Heart left ventricle (tissue), 16 donors: ENCODE measurements around the gene CFLAR. TPM values are rescaled to one million over a fixed set of nuclear protein-coding genes. Genes with fewer than 3 reads are reported as not detected.
"Not testable (repeated sequence)": the region's sequence is repeated elsewhere in the genome, so short reads cannot be mapped to it uniquely, and the experiment has no call there.

Source experiments
- ATAC-seq, 4 donors: fragments of 200-7000 bp; cut with Tn5 transposase; one replicate each; pipeline ENCODE4 v1.9.1; 2020 to 2022; ENCODE audit warnings: moderate library complexity in 4 of 4, mild to moderate bottlenecking in 3 of 4, moderate number of reproducible peaks in 1 of 4
- DNase-seq, 5 donors: peaks; one replicate each; pipeline ENCODE4 v3.0.0-alpha.2; 2020
- H3K27ac ChIP-seq, 12 donors: fragments of 200-600 bp; sonication (generic) in 4 of 12; one replicate each; pipeline versions ENCODE4 v1.5.0 to v1.8.0; 2016 to 2022; ENCODE audit warnings: mild to moderate bottlenecking in 2 of 12
- H3K27me3 ChIP-seq, 9 donors: fragments of 200-600 bp; sonication (generic) in 2 of 9; one replicate each; pipeline versions ENCODE4 v1.5.1 to v1.8.0; 2016 to 2022; ENCODE audit warnings: mild to moderate bottlenecking in 3 of 9
- H3K36me3 ChIP-seq, 9 donors: fragments of 200-600 bp; sonication (generic) in 2 of 9; one replicate each; pipeline versions ENCODE4 v1.5.0 to v1.8.0; 2018 to 2022; ENCODE audit warnings: mild to moderate bottlenecking in 2 of 9
- H3K4me1 ChIP-seq, 12 donors: fragments of 200-600 bp; sonication (generic) in 4 of 12; one replicate each; pipeline versions ENCODE4 v1.5.0 to v1.8.0; 2016 to 2022; ENCODE audit warnings: mild to moderate bottlenecking in 3 of 12
- H3K4me3 ChIP-seq, 12 donors: fragments of 200-600 bp; sonication (generic) in 4 of 12; one replicate each; pipeline versions ENCODE4 v1.5.0 to v1.8.0; 2017 to 2022; ENCODE audit warnings: mild to moderate bottlenecking in 9 of 12, moderate library complexity in 4 of 12
- H3K9me3 ChIP-seq, 12 donors: fragments of 200-600 bp; sonication (generic) in 4 of 12; one replicate each; pipeline versions ENCODE4 v1.5.0 to v1.8.0; 2016 to 2022; ENCODE audit warnings: mild to moderate bottlenecking in 1 of 12
- POLR2A ChIP-seq, 2 donors: fragments of 450-650 bp; IDR thresholded peaks; one replicate each; pipeline ENCODE4 v1.6.1; 2017; ENCODE audit warnings: antibody characterized with exemption in 2 of 2, mild to moderate bottlenecking in 2 of 2, moderate library complexity in 2 of 2
- WGBS, 4 donors: extraction: QIAGEN DNeasy Blood & Tissue Kit in 2 of 4; methylation state at CpG; one replicate each; pipeline versions ENCODE4 v1.1.5 to v1.1.7; 2013 to 2018; 5-methylcytosine and 5-hydroxymethylcytosine counted together
- intact Hi-C, 10 donors: fragments of 100-400 bp; cut with DNase I; formaldehyde crosslinking; loops; one replicate each; pipeline versions ENCODE4 v1.11.1 to v1.14.2; 2022
- polyA plus RNA-seq, 2 donors: library from polyadenylated mRNA; stranded (reverse); fragments of 200-250 nt; gene quantifications; one replicate each; pipeline ENCODE4 v1.2.3, GENCODE V29; 2013
- total RNA-seq, 9 donors: library from RNA; depleted of rRNA in 2 of 9; stranded (reverse); fragments of >200 nt in 2 of 9; fragmentation: NEBNext Ultra II Directional in 3 of 9; extraction: Animal tissue kit (Norgen Biotek cat#: 25700) in 3 of 9; gene quantifications; one replicate each; pipeline versions ENCODE4 v1.1.0 to v1.2.4, GENCODE V29; 2016 to 2023
- TF ChIP-seq, protein P1 (sequence below), 12 donors: fragments of 200-600 bp; sonication (generic) in 4 of 12; IDR thresholded peaks; one replicate each; pipeline versions ENCODE4 v1.5.0 to v1.8.0; 2018 to 2022; ENCODE audit warnings: antibody characterized with exemption in 12 of 12, mild to moderate bottlenecking in 5 of 12
- donor health status: ischemic (EF 13 %, LVEDD 7.1; RV severe dilation, severe dysfunction).
- donor health status: healthy with polysubstance abuse.
- donor health status: DM: no; HTN: yes; CAD: no.
- donor health status: DM: no; HTN: no; CAD: no.
- donor health status: ischemic (EF 25% LVEDD 6.9; RV normal size, moderate dysfunction).
- donor health status: ischemic (EF 25% LVEDD 5.7; RV mildly dilated, moderate dysfunction).
- donor health status: healthy.
- donor health status: DM: yes; HTN: yes; CAD: no.
- donor health status: ischemic (EF 35%, LVEDD 5.7; RV mildly dilated, moderate dysfunction).
- donor health status: nonischemic (EF 11% LVEDD 7.7; RV severe dilation, severe dysfunction).
- donor health status: DM: yes; HTN: yes; CAD: no.
- donor health status: PGD.
- donor health status: ischemic (EF 29% LVEDD 5.4; RV normal size, mild dysfunction).
- donor health status: nonischemic (EF 23%, LVEDD 6.1; RV moderate dilation, normal function).

CFLAR gene
- total and polyA plus RNA-seq, 11 donors, result 120 to 279 (median 214) TPM

DNA sequence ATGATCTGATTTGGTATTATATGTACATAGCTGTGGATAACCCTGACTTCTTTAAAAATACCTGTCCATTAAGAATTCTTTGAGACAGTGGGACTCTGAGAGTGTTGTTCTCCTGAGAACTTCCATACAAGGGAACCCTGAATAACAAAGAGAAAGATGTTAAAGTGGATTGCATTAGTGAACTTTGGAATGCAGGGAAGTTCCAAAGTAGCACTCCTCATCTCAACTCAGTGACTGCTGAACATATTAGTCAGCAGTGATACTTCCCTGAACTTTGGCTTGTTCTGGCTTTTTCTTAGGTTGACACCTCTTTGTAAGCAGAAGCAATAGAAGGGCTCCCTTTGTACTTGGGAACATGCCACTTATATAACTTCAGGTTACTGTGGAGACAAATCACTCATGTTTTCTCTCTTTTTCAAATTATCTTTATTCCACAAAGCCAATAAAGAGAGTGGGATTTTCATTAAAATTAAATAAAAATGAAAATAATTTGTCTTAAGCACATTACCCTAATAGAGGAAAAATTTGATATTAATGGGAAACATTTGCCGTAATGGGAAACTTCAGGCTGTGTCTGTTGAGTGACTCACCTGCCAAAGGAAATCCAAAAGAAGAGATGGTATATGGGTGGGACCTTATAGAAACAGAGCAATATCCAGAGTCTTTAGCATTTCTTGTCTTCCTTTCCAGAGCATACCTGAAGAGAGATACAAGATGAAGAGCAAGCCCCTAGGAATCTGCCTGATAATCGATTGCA lies 33.3 kb downstream of the CFLAR start:
- intact Hi-C loops, result no loop called here
- ATAC-seq (peak in 3 of 4 donors; percentile 31 to 36 (median 32)), DNase-seq (no peak)
- Histone ChIP-seq H3K27me3 (no peaks in the 10 kb centered on the region), H3K9me3 (no peaks in the 10 kb centered on the region), H3K36me3 (peaks cover 3 to 99% (median 93%) of the 10 kb centered on the region in 9 donors), H3K4me3 (no peak overlapping the region), H3K4me1 (peaks cover 5 to 68% (median 37%) of the 10 kb centered on the region in 12 donors), H3K27ac (peak overlapping the region in 11 of 12 donors; percentile 27 to 89 (median 46))
- 92 to 97% (median 95%) methylated on average over 2 of the region's 2 CpGs for WGBS, 4 donors
- TF ChIP-seq POLR2A (IDR thresholded peaks at IDR 0.05), result no peak
- TF ChIP-seq, protein P1, sequence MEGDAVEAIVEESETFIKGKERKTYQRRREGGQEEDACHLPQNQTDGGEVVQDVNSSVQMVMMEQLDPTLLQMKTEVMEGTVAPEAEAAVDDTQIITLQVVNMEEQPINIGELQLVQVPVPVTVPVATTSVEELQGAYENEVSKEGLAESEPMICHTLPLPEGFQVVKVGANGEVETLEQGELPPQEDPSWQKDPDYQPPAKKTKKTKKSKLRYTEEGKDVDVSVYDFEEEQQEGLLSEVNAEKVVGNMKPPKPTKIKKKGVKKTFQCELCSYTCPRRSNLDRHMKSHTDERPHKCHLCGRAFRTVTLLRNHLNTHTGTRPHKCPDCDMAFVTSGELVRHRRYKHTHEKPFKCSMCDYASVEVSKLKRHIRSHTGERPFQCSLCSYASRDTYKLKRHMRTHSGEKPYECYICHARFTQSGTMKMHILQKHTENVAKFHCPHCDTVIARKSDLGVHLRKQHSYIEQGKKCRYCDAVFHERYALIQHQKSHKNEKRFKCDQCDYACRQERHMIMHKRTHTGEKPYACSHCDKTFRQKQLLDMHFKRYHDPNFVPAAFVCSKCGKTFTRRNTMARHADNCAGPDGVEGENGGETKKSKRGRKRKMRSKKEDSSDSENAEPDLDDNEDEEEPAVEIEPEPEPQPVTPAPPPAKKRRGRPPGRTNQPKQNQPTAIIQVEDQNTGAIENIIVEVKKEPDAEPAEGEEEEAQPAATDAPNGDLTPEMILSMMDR (IDR thresholded peaks at IDR 0.05), result no peak

DNA sequence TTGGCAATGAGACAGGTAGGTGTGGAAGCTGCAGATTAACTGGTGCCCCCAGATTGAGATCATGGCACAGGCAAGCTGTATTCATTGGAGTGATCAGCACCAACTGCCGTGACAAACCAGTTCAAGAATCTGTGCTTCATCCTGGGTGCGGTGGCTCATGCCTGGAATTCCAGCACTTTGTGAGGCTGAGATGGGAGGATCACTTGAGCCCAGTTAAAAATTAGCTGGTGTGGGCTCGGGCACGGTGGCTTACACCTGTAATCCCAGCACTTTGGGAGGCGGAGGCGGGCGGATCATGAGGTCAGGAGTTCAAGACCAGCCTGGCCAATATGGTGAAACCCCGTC lies 33.8 kb downstream of the CFLAR start:
- ATAC-seq, result not testable (repeated sequence)
- WGBS, 4 donors, result 87 to 98% (median 92%) methylated on average over 8 of the region's 8 CpGs
- intact Hi-C loops, result loop anchor here in 5 of 10 donors (2.0 to 10.0 kb wide), 4 partner anchors 32 to 77 kb away; partner anchors contain the start of genes CFLAR (in 2 of the 5), HYCC2 (in 1 of the 5) and NDUFB3 (in 1 of the 5)

DNA sequence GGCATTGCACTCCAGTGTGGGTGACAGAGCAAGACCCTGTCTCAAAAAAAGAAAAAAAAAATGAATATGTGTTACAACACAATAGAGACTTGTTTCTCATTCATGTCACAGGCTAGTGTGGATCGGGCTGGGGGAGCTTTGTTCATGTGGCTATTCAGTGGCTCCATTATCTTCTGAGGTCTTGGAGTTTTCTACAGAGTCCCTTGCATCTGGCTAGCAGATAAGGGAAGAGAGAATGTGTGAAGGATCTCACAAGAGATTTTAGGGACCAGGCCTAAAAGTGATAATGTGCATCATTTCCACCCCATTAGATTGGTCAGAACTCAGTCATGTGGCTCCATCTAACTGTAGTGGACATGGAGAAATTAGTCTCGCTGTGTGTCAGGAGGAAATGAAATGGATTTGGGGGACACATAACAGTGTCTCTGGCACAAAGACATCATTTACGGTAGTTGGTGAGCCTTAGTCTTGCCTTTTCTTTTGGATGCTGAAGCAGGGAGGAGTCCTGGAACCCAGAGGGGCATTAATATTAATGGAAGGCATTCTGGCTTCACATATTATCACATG lies 34.6 kb downstream of the CFLAR start:
- Histone ChIP-seq H3K36me3 (peaks cover 0 to 99% (median 93%) of the 10 kb centered on the region in 9 donors), H3K27me3 (no peaks in the 10 kb centered on the region), H3K4me1 (peaks cover 5 to 79% (median 39%) of the 10 kb centered on the region in 12 donors), H3K9me3 (no peaks in the 10 kb centered on the region), H3K27ac (peak overlapping the region; percentile 9 to 89 (median 74)), H3K4me3 (peak overlapping the region in 1 of 12 donors; percentile 13)
- WGBS, 4 donors, result 84 to 94% (median 89%) methylated on average over 3 of the region's 3 CpGs
- DNase-seq (no peak), ATAC-seq (no peak)
- TF ChIP-seq, protein P1 (IDR thresholded peaks at IDR 0.05), result no peak
- no peak for TF ChIP-seq POLR2A (IDR thresholded peaks at IDR 0.05)
- intact Hi-C loops, result loop anchor here in 5 of 10 donors (2.0 to 10.0 kb wide), 4 partner anchors 33 to 78 kb away; partner anchors contain the start of genes CFLAR (in 2 of the 5), HYCC2 (in 1 of the 5) and NDUFB3 (in 1 of the 5)

More for the DNA sequence above, 33.8 kb downstream of the CFLAR start:
- H3K9me3 ChIP-seq, DNase-seq, H3K27me3 ChIP-seq, H3K4me3 ChIP-seq: not testable (repeated sequence)
- Histone ChIP-seq H3K27ac (peak overlapping the region in 9 of 12 donors; percentile 15 to 89 (median 66)), H3K36me3 (peaks cover 0 to 99% (median 93%) of the 10 kb centered on the region in 9 donors), H3K4me1 (peaks cover 5 to 72% (median 39%) of the 10 kb centered on the region in 12 donors)

DNA sequence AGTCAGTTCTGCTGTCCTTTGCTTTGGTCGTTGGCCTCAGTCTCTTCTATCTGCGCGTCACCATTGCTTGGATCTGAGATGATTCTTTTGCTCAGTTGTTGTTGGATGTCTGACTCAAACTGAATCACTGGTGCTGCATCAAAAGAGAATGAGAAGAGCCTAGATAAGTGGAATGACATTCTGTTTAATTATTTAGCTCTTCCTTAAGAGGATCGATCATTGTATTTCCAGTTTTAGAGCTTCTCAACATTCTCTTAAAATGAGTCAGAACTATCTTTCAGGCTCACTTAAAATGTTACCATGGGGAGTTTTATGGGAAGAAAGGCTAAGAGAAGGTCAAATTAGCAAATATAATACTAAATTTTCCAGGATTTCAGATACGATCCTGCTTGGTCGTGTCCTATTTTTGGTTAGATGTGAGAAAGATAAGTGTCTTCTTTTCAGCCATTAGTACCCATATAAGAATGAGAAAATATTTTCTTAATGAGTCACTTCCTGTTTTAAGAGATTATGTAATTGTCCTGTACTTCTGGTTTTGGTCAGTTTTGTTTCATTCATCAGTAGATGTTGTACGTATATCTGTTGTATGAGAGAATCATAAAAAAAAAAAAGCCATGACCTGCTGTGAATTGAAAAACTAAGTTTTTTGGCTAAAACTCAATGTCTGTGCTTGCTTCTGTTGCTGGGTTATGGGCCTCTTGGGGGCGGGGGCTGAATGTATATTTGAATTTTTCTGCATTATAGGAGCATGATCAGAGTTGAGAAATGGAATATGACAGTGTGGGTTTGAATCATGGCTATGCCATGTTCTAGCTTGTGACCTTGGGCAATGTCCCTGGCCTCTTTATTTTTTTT lies 35.4 kb downstream of the CFLAR start:
- ATAC-seq (peak in 3 of 4 donors; percentile 20 to 58 (median 49)), DNase-seq (no peak)
- WGBS, 4 donors, result 38 to 49% (median 48%) methylated on average over 8 of the region's 8 CpGs
- H3K27me3 ChIP-seq, result no peaks in the 10 kb centered on the region
- TF ChIP-seq, protein P1 (IDR thresholded peaks at IDR 0.05), result no peak
- no peak for TF ChIP-seq POLR2A (IDR thresholded peaks at IDR 0.05)
- H3K4me3 ChIP-seq, result peak overlapping the region in 1 of 12 donors; percentile 13
- H3K4me1 ChIP-seq, result peaks cover 5 to 88% (median 39%) of the 10 kb centered on the region in 12 donors
- H3K27ac ChIP-seq, result peak overlapping the region; percentile 9 to 89 (median 74)
- H3K9me3 ChIP-seq, result no peaks in the 10 kb centered on the region
- intact Hi-C loops, result loop anchor here in 5 of 10 donors (2.0 to 10.0 kb wide), 4 partner anchors 34 to 79 kb away; partner anchors contain the start of genes CFLAR (in 2 of the 5), HYCC2 (in 1 of the 5) and NDUFB3 (in 1 of the 5)
- H3K36me3 ChIP-seq, result peaks cover 0 to 99% (median 93%) of the 10 kb centered on the region in 9 donors
